CD4-positive, alpha-beta T cell treated with Interleukin-12 subunit alpha and Interleukin-12 subunit beta, for 1 hour (primary cell): Measurements from ENCODE around the gene CACNA1G.

Experiments used
- DNase-seq: peaks from one replicate; pipeline ENCODE4 v3.0.0-alpha.2; 2020

Gene CACNA1G

DNA sequence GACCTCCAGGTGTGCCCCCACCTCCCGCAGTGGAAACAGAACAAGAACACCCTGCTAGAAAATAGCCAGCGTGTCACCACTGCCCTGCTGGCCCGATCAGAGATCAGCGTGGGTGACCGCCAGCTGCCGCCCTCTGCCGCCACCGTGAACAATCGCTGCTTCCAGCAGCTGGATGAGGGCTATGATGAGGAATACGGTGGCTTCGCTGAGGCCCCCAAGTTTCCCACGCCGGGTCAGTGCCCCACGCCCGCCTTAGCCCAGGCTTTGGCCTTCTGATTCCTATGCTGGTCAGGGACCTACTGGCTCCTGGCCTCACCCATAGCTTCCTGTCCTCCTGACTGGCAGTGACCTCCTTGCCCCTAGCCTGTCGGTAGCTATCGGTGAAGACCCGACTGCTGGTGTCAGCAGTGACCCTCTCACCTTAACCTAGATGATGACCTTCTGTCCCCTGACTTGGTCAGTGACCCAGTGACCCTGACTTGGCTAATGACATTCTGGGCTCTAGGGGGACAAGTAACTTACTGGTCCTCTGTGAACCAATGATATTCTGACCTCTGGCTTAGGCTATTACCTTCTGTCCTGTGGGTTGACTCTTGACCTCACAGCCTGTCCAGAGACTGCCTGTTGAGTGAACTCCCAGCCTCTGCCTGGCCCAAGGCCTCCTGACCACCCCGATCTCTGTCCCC is 11.1 kb upstream of the CACNA1G start:
- DNase-seq: no peak

DNA sequence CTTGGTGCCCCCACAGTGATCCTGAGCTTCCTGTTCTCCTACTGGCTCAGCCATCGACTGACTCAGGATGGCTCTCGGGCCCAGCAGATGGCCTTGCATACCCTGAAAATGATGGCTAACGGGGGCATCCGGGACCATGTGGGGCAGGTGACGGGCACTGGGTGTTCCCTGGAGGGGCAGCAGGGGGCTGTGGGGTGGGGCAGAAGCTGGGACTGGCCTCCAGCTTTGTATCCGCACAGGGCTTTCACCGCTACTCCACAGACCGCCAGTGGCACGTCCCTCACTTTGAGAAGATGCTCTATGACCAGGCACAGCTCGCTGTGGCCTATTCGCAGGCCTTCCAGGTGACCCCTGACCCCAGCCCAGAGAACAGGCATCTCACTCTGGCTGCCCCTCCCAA is 10.5 kb upstream of the CACNA1G start:
- no peak for DNase-seq

DNA sequence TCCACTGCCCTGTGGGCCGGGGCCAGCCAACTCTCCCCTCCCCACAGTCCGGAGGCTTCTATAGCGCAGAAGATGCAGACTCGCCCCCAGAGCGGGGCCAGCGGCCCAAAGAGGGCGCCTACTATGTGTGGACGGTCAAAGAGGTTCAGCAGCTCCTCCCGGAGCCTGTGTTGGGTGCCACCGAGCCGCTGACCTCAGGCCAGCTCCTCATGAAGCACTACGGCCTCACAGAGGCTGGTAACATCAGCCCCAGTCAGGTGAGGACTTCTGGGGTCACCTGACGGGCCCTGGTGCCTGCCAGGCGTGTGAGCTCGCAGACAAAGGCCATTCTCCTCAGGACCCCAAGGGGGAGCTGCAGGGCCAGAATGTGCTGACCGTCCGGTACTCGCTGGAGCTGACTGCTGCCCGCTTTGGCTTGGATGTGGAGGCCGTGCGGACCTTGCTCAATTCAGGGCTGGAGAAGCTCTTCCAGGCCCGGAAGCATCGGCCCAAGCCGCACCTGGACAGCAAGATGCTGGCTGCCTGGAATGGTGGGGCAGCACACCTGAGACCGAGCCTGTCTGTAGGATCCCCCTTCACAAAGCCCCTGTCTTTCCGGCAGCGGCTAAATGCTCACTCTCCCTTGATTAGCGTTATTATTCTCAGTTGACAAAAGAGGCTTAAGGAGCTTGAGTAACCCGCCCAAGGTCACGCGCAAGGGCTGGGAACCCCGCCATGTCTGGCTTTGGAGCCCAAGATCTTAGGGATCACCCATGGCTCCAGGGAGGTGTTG is 9.7 kb upstream of the CACNA1G start:
- DNase-seq: no peak

DNA sequence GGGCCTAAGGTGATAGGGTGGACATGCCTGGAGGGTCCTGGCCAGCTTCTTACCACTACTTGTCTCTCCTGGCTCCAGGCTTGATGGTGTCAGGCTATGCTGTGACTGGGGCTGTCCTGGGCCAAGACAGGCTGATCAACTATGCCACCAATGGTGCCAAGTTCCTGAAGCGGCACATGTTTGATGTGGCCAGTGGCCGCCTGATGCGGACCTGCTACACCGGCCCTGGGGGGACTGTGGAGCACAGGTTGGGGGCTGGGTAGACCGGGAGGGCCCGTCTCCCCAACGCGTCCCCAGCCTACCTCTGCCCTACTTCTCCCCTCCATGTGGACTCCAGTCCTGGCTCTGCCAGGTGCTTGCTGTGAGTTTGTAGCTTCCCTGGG is 9.1 kb upstream of the CACNA1G start:
- DNase-seq: no peak

DNA sequence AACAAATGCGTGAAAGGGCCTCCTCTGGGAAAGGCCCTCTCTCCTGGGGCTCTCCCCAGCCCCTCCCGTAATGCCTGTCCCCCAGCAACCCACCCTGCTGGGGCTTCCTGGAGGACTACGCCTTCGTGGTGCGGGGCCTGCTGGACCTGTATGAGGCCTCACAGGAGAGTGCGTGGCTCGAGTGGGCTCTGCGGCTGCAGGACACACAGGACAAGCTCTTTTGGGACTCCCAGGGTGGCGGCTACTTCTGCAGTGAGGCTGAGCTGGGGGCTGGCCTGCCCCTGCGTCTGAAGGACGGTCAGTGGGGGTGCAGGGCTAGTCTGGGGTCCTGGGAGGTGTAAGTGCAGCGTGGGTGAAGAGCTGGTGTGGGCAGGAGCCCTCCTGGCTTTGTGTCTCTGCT is 8.6 kb upstream of the CACNA1G start:
- DNase-seq: no peak

DNA sequence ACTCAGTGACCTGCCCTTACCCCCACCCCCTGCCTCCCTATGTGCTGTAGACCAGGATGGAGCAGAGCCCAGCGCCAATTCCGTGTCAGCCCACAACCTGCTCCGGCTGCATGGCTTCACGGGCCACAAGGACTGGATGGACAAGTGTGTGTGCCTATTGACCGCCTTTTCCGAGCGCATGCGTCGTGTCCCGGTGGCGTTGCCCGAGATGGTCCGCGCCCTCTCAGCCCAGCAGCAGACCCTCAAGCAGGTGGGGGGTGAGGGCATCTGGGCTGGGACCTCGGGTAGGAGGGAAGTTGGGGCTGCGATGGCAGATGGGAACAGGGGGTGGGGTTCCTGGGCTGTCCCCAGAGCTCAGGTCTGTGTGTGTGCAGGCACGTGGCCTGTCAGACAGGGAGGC is 6.3 kb upstream of the CACNA1G start:
- no peak for DNase-seq

DNA sequence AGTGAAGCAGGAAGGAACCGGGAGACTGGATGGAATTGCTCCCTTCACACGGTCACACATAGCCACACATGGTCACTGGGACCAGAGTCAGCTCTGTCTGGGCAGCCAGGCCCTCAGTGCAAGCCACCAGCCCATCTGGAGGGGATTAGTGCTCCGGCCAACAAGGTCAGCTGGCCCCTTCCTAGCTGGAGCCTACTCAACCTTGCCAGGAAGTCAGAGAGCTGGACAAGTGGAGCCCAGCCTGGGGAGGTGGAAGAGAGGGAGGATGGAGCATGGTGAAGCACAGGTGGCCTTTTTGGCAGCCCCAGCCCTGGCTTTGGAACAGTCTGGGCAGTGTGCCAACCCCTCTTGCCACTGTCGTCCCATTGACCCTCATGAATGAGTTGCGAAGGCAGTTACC is 3.7 kb upstream of the CACNA1G start:
- no peak for DNase-seq

DNA sequence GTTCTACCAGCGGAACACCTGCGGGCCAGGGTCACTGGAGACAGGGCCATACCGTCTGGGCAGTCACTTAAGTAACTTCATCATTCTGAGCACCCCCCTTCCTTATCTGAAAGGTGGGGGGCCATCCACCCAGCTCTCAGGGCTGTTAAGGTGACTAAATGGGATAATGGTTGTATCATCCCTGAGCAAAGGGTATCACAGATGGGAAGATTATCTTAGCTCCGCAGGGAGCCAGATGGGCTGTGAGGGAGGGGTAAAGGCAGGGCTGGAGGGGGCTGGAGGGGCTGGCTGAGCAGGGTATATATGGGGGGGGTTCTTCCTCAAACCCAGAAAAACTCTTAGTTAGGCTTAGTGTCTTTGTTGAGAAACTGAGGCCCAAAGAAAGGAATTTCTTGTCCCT is 2.9 kb upstream of the CACNA1G start:
- DNase-seq: no peak

DNA sequence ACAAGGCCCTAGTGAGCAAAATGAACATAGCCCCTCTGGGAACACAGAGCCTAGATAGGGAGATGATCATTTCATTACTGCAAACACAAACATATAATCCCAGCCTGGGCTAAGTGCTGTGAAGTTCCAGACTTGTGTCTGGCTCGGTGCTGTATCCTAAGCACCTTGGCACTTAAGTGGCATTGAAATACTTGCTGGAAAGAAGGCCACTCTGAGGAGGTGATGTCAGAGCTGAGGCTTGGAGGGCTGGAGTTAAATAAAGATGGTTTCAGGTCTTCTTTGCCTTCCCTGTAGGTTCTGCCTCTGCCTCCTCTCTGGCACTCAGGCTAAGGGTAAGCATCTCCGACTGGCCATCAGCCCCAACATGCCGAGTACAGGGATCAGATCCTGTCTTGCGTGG is 2.4 kb upstream of the CACNA1G start:
- no peak for DNase-seq

DNA sequence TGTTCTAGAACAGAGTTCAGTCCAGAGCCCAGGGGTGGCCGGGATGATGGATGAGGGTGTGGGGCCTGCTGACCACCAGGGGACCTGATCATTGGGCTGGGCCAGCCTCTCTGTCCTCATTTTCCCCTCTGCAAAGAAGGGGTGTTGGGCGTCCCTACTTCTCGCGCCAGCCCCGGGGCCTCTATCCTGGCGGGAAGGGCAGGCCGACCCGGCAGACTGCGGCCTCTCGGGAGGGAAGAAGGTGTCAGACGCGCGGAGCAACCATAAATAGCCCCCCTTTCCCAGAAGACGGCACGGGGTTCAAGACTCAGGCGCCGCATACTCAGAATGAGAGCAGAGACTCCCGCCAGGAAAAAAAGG is 2.0 kb upstream of the CACNA1G start:
- DNase-seq: no peak

DNA sequence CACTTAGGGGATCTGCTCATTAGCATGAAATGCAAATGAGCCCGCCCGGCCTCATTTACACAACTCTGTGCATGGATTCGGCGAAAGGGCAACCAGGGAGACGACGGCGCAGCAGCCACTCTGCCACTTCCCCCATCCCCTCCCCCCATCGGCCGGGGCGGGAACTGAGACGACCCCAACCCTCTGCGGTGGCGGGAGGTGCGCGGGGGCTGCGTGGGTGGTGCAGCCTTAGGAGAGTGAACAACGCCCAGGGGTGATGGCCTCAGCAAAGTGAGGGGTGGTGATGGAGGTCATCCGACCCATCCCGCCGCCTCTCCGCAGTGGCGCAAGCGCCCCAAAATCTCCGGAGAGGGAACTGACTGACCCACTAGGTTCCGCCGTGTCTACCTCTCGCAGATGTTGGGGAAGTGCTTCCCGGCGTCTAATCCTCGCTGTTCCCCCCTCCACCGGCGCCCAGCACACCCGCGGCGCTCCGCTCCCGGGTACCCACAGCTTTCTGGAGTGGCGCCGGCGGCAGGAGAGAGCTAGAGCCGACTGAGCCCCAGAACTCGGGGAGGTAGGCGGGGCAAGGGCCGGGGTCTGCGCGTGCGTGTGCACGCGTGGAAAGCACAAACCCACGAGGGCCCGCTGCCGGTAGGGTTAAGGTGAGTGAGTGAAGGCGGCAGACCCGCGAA is 1.4 kb upstream of the CACNA1G start:
- DNase-seq: no peak

DNA sequence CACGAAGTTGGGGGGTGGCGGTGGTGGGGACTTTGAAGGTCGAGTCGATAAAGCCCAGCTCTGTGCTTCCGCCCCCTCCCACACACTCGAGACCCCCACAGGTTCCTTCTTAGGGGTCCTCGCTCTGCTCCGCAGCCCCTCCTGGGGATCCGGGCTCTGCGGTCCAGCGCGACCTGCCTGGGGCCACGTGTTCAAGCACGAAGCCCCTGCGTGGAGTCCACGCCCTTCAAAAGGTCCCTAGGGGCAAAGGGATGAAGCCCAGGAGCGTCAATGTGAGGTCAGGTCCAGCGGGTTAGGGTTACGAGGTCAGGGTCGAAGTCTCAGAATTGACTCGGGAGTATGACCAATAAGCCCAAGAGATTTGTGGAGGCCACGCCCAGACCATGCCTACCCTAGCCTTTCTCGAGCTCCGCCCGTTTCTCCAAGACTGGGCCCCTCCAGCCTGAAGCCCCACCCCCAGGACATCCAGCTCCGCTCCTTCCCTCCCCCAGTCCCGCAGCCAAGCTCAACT is 786 bp upstream of the CACNA1G start:
- DNase-seq: peak; percentile 33

DNA sequence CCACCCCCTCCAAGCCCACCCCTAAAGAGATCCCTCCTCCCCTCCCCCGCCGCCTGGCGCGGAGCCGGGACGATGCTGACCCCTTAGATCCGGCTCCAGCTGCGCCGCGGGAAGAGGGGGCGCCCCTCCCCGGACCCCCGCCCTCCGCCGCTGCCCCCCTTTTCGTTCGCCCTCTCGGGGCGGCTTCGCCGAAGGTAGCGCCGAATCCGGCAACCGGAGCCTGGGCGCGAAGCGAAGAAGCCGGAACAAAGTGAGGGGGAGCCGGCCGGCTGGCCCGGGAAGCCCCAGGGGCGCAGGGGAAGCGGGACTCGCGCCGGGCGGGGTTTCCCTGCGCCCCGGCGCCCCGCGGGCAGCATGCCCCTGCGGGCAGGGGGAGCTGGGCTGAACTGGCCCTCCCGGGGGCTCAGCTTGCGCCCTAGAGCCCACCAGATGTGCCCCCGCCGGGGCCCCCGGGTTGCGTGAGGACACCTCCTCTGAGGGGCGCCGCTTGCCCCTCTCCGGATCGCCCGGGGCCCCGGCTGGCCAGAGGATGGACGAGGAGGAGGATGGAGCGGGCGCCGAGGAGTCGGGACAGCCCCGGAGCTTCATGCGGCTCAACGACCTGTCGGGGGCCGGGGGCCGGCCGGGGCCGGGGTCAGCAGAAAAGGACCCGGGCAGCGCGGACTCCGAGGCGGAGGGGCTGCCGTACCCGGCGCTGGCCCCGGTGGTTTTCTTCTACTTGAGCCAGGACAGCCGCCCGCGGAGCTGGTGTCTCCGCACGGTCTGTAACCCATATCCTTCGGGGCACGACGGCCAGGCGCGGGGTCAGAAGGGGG is 623 bp downstream of the CACNA1G start:
- peak; percentile 26 for DNase-seq

DNA sequence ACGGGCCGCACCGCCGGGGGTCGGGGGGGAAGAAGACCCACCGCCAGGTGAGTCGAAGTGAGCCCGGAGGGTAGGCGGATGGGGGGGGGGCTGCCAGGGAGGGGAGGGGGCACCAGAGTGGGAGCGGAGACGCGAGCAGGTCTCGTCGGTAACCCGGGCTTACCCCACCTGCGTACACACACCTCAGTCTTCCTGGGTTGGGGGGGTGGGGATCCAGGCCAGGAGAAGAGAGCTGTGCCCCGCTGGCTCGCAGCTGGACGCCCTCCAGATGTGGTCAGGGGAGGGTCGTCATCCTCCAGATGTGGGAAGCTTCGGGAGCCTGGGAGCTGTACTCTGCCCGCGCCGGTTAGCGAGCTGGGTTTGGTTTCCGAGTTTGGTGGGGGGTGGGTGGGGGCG is 1.2 kb downstream of the CACNA1G start:
- DNase-seq: no peak

DNA sequence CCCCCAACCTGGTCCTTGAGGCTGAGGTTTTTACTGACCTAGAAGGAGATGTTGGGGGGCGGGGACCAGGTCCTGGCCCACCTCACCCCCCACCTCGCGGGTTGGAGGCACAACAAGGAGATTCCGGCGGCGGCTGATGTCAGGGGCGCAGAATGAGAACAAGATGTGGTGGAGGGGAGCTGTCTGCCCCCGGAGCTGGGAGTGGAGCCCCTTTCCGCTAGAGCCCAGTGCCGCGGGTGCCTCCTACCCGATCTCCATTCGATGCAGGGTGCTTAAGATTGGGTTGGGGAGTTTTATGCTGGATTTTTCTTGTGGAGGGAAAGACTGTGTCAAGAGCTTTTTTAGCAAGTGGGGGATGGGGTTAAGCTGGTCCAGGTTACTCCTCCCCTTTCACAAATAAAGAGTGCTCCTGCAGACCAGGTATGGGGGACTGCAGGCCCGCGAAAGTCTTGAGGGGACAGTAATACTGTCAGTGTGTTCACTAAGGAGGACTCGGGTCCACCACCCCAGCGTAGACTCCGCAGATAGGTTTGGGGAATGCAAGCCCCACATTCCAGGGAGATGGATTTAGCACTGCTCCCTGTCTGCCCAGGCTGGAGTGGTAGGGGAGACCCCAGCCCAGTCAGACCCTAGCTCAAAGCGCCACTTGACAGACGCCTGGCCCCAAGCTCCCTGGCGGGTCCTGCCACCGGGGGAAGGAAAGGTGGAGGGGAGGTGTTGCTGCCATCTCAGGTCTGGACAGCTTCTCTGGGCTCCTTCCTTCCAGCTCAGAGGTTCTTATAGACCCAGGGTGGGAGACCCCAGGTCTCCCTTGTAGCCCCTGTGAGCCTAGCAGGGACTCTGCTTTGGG is 2.0 kb downstream of the CACNA1G start:
- DNase-seq: no peak

DNA sequence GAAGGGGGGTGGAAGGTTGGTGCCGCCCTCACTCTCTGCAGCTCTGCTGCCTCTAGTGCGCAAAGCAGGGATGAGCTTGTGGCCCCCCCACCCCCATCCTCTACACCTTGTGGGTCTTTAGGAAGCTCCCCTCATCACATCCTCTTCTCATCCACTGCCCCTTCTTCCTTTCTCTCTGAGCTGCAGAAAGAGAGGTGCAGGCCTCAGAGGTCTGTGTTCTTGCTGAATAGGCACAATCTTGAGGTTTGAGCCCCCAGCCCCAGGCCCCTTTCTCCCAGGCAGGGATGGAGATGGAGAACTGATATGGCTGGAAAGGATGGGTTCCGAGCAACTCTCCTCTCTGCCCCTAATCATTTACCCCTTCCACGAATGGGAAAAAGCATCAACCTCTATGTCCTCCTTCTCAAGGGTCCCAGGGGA is 2.6 kb downstream of the CACNA1G start:
- DNase-seq: no peak

DNA sequence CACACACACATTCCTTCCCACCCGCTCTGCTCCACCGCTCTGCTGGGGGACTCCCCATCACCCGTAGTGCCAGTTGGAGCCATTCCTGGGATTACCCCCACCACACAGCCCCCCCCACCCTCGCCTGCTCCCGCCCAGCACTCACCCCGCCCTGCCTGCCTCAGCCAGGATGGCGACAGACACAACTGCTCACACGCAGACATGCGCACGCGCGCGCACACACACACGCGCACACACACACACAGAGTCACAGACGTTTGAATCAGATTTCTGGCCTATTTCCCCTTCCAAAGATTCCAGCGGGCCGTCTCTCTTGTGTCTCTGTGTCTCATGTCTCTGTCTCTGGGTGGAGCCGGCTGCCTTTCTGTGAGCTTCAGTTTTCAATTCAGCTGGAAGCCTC is 4.4 kb downstream of the CACNA1G start:
- no peak for DNase-seq

DNA sequence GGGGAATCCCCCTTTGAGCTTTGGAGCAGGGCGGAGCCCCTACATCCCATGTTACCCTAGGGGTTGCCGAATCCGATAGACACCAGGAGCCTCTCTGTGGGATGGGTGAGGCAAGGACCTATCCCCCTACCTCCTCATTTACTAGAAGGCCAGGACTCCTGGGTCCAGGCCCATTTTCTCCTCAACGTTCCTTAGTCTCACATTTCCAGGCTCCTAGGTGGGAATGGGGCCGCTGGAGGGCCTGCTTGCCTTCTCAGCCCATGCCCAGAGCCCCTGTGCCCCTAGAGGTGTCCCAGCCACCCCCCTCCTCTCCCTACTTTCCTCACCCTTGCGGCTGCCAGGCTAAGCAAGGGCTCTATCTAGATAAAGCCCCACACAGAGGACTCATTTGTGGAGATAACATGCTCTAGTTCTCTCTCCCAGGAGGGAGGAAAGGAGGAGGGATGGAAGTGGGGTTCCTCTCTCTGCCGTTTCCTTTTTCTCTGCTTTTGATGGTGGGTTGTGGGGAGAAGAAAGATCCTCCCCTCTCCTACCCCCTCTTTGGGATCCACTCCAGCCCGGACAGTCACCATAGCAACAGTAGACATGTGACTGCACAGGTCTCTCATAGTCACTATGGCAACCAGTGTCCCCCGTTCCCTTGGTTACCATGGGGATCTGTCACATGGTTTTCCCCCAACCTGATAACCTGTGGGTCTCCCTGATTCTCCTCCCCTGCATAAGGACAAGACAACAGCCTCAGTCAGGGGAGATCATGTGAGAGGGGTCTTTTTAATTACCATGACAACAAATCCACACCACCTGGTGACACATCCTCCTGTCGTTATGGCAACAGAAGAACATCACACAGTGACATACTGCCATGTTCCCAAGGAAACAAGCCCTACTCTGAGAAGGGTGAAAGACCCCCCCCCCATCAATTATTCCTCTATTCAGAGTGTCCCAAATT is 5.2 kb downstream of the CACNA1G start:
- peak; percentile 42 for DNase-seq

DNA sequence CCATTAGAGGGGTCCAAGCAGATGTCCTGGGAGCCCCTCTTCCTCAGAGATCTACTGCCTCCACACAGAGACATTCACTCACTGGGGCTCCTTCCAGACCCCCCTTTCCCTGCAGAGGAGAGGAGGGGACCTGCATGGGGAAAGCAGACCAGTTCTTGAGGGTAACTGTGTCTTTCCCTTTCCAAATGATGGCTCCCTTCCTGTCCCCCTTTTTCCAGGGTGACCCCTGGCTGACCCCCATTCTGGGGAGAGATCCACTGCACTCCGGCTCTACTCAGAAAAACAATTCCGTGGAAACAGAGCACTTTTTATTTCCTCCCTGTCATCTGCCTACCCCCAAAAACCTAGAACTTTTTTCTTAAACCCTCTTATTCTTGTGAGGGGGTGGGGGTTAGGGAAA is 6.4 kb downstream of the CACNA1G start:
- no peak for DNase-seq

DNA sequence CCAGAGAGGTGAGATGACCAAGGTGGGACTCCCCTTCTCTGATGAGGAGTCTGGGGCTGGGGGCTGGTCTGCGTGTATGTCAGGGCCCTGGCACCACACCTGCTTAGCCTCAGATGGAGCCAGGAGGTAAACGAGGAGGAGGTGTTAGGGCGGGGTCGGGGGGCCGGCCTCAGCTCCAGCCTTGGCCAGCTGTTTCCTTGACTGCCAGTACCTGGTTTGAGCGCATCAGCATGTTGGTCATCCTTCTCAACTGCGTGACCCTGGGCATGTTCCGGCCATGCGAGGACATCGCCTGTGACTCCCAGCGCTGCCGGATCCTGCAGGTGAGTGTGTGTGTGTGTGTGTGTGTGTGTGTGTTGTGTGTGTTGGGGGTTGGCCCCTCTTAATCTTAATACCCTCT is 8.1 kb downstream of the CACNA1G start:
- DNase-seq: no peak

DNA sequence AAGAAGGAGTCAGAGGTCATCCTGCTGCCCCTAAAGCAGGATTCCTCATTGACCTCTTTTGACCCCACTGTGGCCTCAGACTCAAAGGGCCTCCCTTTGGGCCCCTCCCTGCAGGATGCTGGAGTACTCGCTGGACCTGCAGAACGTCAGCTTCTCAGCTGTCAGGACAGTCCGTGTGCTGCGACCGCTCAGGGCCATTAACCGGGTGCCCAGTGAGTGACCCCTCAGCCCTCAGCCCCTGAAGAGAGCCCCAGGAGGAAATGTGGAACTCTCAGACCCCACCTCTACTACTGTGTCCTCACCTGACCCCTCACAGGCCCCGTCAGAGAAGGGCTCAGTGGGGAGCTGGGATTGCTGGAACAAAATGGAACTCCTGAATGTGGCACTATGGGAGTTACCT is 9.1 kb downstream of the CACNA1G start:
- no peak for DNase-seq
